Stimulated activated CD8-positive, alpha-beta memory T cell treated with anti-CD3 and anti-CD28 coated beads, Interleukin-15, amount 100 ng/mL, for 24 hours (primary cell): ENCODE measurements around the gene PATJ.
"Not testable (repeated sequence)": the region's sequence is repeated elsewhere in the genome, so short reads cannot be mapped to it uniquely, and the experiment has no call there.

Experiments
- DNase-seq: peaks from one replicate; pipeline ENCODE4 v3.0.0-alpha.2; 2020; ENCODE audit warnings: low read depth

PATJ gene

DNA sequence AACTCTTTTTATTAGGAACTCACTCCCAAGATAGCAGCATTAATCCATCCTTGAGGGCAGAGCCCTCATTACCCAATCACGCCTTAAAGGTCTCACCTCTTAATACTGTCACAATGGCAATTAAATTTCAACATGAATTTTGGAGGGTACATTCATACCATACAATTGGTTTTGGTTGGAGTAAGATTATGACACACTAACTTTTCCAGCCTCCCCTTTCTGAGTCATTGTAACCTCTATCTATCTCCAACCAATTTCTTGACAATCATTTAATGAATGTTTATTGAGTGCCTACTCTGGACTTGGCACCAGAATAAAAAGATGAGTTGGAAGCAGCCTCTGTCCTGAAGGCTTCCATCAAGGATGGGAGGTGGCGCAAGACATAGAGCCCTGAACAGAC lies 358.2 kb downstream of the PATJ start:
- DNase-seq = no peak

DNA sequence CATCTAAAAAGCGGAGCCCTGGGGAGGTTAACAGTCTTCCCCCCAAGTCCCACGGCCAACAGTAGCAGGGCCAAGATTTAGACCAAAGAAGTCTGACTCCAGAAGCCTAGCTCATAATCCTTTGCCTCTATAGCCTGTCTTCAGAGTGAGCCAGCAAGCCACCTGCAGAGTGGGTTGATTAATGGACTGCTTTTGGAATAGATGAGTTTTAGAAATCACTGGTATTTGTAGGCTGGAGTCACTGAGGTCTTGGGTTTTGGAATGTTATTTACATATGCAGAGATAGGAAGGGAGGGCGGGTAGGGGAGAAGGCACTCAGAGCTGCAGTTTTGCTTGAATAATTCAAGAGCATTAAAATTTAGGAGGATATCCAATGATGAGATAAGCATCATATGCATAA lies 361.6 kb downstream of the PATJ start:
- DNase-seq = no peak

DNA sequence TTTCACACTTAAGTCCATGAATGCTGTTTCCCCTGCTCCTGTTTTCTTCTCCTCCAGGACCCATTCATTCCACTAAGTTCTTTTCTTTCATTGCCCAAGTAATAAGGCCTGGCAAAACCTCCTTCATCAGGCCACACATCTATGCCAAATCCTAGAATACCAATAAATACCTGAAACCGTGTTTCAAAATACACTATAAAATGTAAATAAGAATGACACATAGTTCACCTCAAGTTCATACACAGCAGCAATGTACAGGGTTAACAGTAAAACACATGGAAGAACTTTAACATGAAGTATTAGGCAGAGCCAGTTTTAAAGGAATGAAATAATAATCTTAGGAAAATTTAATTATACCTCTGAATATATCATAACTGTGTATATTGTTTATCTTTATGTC lies 365.6 kb downstream of the PATJ start:
- no peak for DNase-seq

DNA sequence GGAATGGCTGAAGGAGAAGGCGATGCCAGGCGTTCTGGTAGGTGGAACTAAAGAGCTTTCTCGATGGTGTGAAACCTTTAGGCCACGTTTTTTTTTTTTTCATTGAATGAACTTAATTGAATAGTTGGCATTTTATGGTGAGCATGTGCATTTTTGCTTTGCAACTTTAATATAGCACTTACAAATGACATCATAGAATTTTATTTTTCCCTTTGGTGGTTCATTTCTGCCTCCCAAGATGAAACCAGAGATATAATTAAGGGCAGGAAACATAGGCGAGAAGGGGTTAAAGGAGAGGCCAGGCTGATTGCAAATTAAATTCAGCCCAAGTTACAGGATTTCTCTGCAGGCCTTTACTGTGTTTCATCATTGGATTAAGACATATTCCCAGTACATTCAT lies 366.8 kb downstream of the PATJ start:
- no peak for DNase-seq

DNA sequence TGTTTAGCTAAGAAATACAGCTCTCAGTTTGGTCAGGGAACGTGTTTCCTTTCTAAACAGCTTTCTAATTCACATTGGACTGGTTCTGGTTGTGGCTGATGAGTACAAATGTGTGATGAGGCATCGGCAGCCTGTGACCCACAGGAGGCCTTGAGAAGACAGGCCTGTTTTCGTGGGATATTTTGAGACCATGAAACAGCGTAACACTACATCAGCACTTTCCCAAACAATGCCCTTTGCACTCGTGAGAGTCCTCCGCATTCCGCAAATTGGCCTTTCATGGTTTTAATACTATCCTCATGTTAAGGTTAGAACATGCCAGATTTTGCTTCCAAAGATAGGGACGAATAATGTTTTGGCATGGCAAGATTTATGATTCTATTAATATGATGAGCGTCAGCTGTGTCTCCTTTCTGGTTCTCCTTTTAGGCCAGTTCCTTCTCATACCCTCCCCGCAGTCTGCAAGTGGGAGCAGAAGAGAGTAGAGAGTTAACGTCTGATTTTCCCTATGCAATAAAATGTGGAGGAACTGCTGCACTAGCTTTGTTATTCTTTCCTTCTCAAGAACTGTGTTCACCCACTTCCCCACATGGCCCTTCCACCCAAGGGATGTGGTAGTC lies 368.0 kb downstream of the PATJ start:
- DNase-seq = no peak

DNA sequence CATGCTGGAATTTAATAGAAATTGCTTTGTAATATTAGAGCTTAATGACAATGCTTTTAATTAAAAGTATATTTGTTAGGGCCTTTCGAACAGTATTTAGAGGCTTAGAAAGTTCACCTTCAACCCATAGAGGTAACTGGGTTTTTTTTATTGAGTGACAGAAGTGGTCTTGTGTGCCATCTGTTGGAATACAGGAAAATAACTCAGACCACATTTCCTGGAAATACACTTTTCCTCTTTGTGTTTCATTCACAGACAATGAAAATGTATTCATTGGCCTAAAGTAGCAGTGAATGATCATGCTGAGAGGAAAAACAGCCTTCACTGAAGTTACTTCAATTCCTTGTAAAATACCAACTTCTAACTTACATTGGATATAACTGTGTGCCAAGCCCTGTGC lies 368.8 kb downstream of the PATJ start:
- no peak for DNase-seq

DNA sequence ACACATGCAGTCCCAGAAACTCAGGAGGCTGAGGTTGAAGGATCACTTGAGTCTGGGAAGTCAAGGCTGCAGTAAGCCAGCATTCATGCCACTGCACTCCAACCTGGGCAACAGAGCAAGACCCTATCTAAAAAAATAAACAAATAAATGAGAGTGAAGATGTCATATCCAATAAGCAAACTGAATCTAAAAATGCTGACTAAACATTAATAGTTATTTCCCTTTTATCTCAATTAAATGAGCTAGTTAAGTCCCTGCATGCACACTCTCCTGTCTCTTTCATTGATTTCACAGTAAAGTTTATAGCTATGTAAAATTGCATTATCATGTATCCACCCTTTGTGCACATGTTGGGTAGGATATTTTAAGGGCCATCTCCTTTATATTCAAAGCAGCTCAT lies 371.2 kb downstream of the PATJ start:
- no peak for DNase-seq

DNA sequence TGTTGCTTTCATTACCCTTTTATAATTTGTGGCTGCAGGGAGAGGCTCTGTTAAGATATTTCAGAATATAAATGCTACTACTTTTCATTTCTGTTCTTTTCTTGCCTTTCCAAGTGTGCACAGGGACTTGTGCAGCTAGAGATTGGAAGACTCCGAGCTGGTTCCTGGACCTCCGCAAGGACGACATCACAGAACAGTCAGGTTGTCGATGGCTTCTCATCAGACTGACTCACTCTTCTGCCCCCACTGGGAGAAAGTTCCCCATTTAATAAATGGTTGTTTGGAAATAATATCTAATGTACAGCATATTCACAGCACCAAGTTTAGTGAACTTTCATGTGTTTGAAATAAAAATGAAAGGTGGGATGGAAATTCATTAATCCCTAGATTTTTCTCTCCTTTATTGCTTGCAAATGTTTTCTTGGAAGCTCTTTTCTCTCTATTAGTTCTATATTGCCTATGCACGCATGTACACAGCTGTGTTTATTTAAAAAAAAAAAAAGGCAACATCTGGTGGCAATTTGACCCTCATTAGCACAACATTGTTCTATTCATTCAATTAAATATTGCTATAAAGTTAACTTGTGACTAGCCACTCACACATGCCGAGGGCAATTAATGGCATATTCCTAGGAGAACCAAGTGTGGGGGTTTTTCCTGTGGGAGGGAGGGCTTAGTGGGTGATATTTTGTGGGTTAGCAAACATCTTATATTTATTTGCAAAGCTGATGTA lies 374.9 kb downstream of the PATJ start:
- DNase-seq = no peak

DNA sequence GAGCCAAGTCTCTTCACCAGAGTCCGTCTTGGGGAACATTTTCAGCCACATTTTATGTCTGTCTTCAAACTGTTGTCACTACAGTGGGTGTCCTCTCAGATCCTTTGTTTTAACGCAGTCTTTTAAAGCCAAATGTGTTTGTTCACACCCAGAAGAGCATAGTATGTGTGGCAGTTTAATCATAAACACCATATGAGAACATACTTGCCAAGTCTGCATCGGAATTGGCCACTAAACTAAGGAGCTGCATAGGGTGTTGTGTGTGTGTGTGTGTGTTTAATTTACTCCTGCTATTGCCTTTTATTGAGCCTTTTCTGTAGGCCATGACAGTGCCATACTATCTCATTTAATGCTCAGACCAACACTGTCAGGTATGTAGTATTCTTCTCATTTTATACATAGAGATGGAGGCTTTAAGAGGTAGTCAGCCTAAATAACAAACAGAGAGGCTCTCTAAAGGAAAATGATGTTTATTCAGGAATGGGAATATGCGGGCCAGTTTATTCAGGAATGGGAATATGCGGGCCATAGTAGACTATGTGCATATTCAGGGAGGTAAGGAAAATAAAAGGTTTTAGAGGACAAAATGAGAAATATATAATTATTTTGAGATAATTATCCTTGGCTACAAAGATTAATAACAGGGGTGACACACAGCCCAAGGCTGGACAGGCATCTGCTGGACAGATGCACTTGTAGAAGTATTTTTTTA lies 384.5 kb downstream of the PATJ start:
- DNase-seq = no peak

DNA sequence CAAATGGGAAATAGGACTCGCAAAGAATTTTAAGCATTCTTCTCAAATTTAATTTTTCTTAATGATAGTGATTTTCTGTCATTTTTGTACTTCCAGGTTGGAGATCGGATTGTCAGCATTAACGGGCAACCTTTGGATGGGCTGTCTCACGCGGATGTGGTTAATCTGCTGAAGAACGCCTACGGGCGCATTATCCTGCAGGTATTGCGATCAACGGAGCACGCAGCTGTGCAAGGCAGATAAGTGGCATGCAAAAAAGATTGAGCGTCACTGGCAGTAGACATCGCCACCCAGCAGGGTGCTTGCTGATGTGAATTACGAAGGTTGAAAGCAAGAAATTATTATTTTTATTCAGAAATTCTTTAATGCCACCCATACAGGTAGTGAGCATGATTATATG lies 386.5 kb downstream of the PATJ start:
- no peak for DNase-seq

DNA sequence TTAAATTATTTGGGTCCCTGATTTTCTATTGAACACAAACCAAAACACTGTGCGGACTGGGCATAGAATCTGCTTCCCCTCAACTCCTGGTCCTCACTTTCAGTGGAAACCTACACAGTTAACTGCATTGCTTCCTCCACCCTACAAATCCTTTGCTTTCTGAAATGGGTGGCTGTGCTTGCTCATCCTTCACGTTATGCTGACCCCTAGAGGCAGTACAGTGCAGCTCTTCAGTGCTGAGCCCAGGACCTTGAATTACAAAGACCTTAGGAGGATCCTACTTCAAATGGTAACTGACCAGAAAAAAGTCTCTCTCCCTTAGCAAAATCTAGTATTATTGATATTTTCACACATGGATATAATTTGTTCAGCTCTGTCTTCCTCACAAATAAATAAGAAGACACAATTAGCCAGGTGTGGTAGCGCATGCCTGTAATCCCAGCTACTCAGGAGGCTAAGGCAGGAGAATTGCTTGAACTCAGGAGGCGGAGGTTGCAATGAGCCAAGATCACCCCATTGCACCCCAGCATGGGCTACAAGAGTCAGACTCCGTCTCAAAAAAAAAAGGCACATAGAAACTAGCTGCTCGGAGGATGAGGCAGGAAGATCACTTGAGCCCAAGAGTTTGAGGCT lies 388.9 kb downstream of the PATJ start:
- no peak for DNase-seq

DNA sequence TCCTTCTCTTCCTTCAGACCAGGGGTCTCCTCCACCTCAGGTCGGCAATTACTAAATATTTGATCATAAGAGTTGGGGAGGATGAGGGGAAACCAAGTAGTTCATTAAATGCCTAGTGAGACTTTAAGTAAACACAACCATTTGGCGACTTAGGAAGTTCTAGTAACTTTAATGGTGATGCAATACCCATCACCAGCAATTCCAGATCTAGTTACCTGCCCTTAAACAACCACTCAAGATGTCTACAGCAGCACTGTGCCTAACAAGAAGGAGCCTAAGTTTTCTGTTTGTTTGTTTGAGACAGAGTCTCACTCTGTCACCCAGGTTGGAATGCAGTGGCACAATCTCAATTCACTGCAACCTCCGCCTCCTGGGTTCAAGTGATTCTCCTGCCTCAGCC lies 395.7 kb downstream of the PATJ start:
- no peak for DNase-seq

DNA sequence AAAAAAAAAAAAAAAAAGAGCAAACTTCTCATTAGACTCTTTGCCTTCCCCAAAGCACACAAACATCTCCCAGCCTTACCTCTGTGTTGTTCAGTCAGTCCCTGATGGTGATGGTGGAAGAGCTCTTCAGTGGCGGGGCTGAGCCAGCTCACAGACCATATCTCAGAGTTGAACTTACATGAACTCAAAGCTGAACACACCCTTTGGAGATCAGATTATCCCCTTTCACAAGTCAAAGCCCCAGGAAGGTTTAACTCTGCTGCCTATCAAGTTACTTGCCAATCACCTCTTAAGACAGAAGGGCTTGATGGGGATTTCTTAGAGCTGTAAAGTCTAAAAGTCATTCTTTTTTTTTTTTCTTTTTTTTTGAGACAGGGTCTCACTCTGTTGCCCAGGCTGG lies 397.1 kb downstream of the PATJ start:
- no peak for DNase-seq

DNA sequence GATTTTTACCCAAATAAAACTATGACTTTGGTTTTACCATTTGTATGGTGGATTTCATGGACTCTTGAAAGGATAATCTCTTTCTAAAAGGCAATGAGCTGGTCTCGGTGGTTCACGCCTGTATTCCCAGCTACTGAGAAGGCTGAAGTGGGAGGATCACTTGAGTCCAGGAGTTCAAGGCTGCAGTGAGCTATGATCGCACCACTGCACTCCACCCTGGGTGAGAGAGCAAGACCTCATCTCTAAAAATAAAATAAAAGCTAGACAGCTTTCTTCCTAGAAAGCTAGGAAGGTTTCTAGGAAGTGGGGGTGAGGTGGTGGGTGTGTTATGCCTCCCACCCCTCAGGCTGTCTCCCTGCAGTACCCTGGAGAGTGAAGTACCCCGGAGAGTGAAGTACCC lies 398.4 kb downstream of the PATJ start:
- no peak for DNase-seq

DNA sequence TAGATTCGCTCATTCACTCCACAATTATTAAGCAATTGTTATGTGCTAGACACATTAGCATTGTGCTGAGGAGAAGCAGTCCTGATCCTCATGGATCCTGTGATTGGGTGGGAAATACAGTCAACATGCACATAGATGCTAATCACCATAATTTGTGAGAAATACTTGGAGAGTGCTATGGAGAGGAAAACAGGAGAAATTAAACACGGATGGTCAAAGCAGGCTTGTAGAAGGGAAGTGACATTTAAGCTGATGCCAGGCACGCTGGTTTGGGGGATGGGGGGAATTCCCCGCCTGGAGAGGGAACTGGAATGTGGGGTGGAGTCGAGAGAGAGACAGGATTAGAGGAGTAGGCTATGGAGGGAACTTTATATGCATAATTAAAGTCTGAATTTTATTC lies 400.2 kb downstream of the PATJ start:
- no peak for DNase-seq

DNA sequence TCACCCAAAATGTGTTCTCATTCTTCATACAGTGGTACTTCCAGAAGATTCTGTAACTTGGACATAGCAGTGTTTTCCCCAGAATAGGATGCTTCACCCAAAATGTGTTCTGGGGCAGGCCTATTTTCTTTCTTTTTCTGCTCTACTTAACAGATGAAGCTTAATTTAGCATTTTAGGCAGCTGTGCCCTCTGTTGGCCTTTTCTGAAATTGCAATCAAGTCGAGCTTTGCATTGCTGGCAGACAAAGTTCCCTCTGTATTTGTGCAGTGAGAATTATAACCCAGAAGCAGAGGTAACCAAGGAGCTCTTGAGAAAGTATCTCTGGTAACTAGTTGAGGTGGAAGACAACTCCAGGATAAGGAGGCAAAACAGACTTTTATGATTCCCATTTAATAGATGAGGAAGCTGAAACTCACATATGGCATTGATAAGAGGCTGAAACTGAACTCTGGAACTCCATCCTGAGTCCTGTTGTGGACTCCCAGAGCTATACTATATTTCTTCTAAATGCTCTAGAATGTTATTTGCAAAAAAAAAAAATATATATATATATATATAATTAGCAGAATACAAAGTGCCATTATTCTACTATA lies 402.1 kb downstream of the PATJ start:
- DNase-seq = no peak

DNA sequence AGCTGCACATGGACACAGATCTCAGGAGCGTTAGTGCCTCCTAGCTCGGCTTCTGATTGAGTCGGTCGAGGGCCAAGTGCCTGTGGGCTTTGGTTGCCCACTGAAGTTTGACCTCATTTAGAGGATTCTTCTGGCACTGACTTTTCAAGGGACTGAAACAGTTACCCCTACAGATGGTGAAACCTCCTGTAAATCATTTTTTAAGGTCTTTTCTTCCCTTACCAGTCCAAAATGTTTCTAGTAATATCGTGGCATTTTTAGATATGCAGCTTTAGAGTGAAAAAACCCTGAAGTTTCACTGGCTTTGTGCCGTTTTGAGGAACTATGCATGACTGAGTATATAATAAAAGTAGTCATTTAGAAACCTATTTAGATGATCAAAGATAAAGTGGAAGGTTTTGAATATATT lies 417.7 kb downstream of the PATJ start:
- DNase-seq = no peak

DNA sequence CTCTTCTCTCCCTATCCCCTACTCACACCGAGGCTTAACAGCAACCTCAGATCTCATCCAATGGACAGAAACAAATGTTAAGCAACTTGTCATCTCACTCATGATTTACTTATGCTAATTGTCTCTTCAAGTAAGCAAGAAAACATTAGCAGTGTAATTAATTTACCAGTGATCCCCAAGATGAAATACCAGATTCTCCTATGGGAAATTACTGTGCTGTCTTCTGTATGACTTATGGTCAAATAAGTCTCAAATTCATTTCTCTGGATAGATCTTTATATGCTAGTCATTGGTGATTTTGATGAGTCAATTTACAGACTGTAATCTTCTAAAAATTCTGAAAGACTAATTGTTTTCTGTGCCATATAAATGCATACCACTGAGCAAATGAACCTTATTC lies 419.4 kb downstream of the PATJ start:
- DNase-seq = no peak

DNA sequence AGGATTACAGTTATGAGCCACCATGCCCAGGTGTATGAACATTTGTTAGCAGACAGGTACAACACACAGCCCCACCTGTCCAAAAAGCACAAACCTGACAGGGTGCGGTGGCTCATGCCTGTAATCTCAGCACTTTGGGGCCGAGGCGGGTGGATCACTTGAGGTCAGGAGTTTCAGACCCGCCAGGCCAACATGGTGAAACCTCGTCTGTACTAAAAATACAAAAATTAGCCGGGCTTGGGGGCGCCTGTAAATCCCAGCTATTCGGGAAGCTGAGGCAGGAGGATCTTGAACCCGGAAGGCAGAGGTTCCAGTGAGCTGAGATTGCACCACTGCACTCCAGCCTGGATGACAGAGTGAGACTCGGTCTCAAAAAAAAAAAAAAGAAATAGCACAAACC lies 428.1 kb downstream of the PATJ start:
- not testable (repeated sequence) for DNase-seq

DNA sequence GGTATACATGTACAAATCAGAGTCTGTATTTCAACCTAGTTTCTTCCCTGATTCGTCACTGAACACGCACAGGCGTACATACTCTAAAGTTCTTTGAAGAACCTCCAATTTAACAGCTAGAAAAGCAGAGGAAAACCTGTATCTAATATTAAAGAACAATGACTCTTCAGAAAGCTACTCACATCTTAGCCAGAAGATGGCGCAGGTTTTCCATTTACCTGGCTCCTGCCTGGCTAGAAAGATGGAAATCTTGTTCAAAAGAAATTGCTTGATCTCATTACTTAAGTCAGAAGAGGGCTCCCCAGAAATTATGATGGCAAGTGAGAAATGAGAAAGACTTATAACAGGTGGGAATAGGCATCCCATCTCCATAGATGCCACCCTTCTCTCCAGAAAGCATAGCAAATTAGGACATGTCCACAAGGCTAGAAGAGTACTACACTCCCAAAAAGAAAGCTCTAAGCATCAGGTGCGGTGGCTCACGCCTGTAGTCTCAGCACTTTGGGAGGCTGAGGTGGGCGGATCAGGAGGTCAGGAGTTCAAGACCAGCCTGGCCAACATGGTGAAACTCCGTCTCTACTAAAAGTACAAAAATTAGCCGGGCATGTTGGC lies 433.4 kb downstream of the PATJ start:
- DNase-seq = no peak

DNA sequence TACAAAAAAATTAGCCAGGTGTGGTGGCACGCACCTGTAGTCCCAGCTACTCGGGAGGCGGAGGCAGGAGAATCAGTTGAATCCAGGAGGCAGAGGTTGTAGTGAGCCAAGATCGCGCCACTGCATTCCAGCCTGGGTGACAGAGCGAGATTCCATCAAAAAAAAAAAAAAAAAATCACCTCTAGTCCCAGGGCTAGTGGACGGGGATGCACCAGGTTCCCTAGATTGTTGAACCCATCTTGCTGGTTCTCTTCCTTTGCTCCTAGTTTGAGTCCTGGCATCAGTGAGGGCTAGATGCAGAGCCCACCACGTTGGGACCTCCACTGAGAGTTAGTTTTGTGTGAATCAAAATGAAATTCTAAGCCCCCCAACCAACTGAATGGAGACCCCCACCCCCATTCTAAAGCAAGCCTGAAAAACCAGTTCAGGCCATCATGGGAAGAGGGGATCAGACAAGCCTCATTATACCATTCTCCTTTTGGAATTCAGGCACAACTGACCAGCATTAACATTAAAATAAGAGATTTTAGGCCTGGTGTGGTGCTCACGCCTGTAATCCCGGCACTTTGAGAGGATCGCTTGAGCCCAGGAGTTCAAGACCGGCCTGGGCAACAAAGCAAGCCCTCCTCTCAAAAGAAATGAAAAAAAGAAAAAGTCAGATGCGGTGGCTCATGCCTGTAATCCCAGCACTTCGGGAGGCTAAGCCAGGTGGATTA lies 434.5 kb downstream of the PATJ start:
- no peak for DNase-seq

DNA sequence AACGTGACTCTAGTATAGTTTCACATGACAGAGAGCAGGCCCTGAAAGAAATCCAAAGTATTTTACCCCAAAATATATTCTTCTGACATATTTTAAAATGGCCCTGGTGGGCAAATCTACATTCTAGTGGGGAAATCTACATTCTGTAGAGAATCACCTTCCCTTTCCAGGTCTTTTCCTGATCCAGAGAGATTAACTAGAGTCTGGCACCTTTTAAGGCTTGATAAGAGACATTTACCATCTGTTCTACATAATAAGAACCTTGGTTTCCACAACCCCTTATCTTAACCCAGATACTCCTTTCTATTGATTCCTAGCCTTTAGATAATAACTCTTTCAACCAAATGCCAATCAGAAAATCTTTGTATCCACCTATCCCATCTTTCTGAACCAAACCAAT lies 435.3 kb downstream of the PATJ start:
- DNase-seq = no peak
